DMS114 treated with DMSO at 0.1 percent for 48 hours (cell line): ENCODE results near the gene DCP1A.

Experiments used
- DNase-seq: peaks from one replicate; lab custom pipeline; 2025; ENCODE audit not compliant: unreplicated experiment; lab: John Stamatoyannopoulos, UW

Gene DCP1A

DNA sequence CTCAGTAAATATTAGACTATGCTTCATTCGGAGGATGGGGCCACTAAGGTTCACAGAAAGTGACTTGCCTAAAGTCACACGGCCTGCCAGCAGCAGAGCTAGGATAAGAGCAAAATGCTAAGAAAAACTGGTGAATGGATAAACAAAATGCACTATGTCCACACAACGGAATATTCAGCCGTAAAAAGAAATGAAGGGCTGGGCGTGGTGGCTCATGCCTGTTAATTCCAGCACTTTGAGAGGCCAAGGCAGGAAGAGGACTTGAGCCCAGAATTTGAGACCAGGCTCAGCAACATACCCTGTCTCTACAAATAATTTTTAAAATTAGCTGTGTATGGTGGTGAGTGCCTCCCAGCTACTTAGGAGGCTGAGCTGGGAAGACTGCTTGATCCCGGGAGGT lies 99.2 kb downstream of the DCP1A start:
- no peak for DNase-seq

DNA sequence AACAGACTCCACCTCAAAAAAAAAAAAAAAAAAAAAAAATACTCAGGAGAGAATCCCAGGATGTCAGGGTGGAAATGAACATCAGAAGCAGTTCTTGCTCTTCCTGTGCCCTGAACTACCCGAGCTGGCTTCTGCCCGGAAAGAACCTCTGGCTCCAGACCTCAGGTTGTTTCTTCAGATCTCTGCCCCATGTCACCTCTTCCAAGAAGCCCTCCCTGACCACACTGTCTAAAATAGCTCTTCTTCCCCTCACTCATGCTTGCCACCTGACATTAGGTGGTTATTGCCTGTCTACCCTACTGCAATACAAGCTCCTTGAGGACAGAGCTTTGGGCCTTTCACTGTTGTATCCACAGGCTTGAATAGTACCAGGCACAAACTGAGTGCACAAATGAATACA lies 99.7 kb downstream of the DCP1A start:
- DNase-seq: no peak

DNA sequence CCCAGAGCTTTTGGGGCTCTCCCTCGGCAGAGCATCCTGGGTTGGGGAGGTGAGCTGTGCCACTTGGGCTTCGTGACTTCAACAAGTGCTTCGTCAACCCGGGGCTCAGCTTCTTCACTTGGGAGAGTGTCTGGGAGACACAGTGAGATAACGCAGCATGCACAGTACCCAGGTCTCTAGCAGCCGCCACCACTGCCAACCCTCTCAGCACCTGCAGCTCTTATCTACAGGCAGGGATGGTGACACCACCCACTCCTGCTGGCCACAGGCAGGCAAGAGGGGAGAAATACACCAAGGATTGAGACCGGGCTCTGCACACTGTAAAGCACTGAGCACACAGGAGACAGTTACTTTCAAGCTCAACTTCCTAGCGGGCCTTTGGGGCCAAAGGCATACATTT lies 103.1 kb downstream of the DCP1A start:
- DNase-seq: no peak

DNA sequence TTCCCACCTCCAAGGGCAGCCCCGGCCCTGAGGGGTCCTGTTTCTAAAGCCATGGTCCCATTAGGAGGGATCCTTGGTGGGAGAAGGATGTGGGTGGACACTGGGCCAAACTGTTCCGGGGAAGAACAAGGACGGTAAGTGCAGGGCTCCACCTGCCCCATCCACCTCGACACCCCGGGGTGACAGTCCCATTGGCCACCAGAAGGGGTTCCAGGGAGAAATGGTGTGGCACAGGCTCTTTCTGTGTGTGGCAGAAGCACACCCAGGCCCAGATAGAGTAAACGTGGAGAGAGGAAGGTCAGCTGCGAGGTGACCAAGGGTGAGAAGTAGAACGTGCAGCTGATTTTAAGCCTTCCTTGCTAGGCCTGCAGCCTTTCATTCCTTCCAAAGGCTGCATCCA lies 103.6 kb downstream of the DCP1A start:
- DNase-seq: no peak

DNA sequence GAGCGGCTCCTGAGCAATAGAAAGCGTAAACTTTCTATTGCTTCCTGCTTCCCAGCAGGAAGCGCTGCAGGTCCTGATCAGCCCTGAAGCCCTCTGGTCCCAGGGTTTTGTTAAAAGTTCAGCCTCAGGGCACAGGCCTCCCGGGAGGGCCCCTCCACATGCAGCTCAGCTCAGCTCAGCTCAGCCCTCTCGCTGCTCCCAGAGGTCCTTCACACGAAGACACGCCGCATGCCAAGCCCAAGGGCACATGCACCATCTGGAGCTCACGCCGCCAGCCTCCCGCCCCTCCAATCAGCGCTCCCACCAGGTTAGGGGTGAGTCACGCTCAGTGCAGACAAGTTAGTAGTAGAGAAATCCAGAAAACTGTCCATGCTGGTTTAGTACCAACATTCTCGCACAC lies 104.2 kb downstream of the DCP1A start:
- DNase-seq: no peak

DNA sequence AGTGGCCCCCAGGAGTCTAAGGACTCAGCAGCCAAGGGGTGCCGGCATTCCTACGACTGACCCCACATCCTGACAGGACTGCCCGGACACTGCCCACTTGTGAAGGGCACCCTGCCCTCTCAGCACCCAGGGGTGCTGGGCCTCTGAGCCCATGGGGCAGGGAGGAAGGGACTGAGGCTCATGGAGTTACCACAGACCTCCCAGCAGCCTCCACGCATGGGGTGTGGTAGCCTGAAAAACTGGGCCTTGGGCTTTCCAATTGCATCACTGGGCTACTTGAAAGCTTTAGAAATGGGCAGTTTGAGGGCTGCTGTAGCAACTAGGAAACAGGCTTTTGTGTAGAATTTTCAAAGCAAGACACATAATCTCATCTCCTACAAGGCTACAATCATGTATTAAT lies 104.7 kb downstream of the DCP1A start:
- no peak for DNase-seq

DNA sequence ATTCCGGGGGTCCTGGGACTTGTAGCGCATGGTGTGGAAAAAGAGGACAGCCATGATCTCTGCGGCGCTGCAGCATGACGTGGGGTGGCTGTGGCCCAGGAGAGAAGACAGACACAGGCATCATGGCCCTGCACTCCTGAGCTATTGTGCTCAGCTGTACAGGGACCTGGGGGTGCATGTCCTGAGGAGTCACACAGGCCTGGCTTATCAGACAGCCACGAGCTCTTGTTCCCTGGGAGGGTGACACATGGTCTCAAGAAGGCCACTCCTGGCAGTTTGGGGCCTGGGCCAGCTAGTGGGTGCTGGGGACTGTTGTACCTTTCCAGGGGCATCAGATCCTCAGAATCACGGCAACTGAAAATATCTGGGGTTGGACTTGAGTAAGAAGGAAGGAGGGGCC lies 105.2 kb downstream of the DCP1A start:
- no peak for DNase-seq

DNA sequence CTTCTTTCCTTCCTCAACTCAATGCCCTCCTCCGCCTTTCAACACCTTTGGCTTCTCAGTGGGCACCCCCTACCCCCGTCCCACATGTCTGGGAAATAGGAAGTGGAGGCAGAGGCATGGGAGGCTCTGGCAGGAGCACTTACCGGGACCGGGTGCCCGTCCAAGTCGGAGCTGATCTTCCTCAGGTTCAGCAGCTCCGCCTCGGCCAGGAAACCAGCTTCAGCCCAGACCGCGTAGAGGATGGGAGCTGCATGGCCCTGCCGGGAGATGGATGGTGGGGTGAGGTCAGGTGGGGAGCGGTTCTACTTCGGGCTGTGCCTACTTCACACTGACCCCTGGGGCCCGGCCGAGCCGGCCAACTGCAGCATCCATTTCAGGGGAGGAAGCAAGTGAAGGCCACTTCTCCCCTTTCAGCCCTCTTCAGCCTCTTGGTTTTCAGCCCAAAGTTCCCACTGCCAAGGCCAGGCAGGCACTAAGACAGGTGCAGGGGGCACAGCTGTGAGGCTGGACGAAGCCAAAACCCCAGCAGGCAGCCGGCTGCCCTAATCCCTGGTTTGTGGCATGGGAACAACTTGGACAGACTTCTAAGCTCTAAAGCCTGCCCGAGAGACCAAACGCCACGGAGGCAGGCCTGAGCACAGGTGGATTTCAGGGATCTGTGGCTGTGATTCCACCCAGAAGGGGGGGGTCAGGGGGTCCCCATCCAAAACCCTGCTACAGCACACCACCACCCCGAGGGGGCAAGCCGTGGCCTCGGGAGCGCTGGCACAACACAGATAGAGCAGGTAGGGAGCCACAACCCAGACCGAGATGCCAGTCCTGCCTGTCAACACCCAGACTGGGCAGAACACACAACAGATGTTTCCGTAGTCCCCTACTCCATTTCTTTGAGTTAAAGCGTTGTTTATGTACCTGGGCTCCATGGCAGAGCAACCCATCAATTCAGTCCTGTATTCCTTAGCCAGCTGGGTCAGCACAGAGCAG lies 106.1 kb downstream of the DCP1A start:
- no peak for DNase-seq

DNA sequence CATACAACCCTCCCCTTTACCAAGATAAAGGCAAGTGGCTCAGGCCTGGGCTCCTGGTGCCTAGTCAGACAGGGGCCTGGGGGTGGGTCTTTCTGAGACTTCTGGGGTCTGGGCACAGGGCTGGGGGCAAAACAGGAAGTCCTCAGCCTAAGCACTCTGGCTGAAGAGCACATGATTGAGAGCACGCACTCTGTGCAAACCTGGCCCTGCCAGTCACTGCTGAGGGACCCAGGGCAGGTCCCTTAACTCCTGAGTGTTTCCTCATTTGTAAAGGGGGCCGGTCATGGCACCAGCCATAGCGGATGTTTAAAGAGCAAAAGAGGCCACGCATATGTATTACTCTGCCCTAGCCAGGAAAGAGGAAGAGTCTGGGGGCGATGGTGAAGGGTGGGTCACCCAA lies 107.5 kb downstream of the DCP1A start:
- DNase-seq: no peak

DNA sequence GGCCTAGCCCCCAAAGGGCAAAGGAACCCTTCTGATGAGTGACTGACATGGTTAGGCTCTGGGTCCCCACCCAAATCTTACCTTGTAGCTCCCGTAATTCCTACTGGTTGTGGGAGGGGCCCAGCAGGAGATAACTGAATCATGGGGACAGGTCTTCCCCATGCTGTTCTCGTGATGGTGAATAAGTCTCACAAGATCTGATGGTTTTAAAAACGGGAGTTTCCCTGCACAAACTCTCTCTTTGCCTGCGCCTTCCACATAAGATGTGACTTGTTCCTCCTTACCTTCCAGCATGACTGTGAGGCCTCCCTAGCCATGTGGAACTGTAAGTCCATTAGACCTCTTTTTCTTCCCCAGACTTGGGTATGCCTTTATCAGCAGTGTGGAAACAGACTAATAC lies 108.5 kb downstream of the DCP1A start:
- no peak for DNase-seq

DNA sequence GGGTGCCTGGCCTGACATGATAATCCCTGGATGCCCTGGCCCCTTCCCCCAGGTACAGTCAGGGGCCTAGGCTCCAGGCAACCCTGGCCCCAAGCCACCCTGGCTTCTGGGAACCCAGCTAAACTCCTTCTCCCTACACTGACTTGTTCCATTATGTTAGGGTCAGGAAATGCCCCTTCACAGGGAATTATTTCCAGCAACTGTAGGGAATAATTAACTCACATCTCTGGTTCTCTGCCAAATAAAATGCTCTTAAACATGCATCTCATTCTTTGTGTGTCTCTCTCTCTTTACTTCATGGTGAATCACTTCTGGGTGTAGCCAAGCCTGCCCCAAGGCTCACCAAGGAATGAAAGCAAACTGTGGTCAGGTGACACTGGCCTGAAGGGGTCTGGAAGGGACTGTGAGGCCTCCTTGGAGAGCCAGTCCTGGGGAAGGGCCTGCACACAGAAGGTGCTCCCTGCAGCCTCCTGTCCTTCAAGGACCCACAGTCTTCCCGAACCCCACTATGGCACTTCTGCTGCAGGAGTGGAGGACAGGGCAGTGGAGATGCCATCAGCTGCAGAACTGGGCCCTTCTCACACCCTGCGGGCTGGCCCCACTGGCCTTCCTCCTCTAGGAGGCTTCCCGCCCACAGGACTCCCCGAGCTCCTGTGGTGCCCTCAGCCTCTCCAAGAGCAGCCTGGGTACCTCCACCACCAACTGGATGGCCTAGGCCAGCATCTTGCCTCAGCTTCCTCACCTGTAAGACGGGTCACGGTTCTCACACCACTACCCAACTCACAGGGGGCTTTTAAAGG lies 109.1 kb downstream of the DCP1A start:
- DNase-seq: no peak

DNA sequence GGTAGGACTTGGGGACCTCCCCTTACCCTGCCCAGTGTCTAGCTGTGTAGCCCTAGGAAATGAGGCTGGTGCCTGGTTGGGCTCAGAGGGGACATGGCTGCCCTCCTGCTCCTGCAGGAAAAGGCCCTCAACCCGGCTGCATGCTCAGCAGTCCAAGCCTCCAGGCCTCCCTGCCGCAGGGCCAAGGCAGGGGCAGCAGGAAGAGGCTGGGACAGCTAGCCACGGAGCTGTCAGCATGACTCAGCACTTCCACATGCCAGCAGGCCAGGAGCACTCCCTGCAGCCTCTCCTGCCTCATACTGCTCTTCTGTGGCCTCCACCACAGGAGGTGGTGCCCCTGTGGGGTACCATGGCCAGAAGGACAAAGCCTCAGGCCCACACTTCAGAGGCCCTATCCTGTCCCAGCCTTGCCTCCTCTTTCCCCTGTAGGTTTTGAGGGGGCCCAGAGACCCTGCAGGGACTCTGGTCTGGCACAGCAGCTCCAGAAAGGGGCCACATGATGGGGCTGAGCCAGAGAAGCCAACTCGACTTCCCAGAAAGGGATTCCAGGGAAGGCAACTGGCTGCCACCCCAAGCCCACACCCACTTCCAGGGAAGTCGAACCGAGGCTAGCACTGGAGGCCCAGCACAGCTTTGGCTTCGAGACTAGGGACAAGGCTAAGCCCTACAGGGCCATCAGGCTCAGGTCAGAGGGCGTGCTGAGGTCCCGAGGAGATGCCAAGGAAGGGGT lies 111.1 kb downstream of the DCP1A start:
- DNase-seq: no peak

DNA sequence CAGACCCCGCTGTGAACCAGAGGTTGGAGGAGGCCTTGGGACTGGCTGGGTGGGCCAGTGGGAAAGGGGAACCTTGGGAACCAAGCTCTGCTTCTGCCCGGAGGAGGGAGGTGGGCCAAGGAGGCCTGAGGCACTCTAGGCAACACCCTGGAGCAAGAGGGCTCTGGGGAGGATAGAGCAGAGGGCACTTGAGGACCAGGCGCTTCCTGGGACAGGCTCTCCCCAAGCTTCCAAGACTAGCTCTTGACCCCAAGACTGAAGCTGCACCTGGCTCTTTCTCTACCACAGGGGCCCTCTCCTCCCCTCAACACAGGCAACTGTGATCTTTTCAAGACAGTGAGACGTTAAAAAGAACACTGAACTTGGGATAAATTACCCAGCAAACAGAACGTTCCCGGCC lies 111.8 kb downstream of the DCP1A start:
- DNase-seq: no peak

DNA sequence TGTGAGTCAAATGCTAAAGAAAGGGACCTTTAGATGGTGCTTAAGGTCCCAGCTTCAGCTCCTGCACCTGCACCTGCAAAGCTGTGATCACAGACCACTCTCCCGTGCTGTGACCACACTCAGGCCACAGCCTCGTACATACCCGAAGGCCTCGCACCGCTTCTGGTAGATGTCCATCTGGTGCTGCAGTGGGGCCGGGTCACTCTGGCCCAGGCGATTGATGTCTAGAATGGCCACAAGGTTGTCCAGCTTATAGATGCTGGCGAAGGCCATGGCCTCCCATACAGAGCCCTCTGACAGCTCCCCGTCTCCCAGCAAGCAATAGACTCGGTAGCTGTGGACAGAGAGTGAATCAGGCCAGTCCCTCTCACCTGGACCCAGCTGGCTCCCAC lies 112.5 kb downstream of the DCP1A start:
- no peak for DNase-seq

DNA sequence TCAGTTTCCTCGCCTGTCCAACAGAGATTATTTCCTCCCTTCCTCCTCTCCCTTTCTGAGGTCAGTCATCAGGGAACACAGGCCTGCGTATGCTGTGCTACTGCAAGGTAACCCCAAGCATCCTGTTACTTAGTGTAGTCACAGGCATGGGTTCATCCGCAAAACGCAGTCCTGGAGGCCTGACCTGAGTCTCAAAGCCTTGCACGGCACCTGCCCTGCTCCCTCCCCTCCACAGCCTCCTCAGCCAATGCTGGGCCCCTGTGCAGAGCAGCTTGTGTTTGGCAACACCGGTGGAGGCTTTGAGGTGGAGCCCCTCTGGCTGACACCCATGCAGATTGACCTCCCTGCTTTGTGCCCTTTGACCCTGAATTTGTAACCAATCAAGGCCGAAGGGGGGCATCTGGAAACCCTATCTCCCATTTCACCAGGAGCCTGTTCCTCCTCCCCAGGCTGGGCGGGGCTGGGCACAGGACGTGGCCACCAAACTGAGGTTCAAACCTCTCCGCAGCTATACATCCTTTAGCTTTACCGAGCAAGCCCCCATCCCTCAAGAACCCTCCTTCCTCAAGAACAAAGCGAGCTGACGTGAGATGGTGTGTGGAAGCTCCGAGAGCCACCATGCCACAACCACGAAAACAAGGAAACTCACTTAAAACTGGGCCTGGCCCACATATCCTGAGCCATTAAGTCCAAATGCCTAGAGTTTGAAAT lies 113.1 kb downstream of the DCP1A start:
- no peak for DNase-seq
